CD4-positive, alpha-beta memory T cell (primary cell): ENCODE measurements around the gene DNAJB6. TPM values are rescaled to one million over a fixed set of nuclear protein-coding genes. Genes with fewer than 3 reads are reported as not detected.

Experiments used
- CTCF ChIA-PET: fragments of 350-600 bp; sonication (Branson Sonifier 250); formaldehyde crosslinking; loops from one replicate; lab custom pipeline; 2021; ENCODE audit warnings: inconsistent platforms; ENCODE audit not compliant: partially characterized antibody; lab: Charles Lee
- POLR2A ChIA-PET: fragments of 350-600 bp; sonication (Branson Sonifier 250); formaldehyde crosslinking; loops from one replicate; lab custom pipeline; 2021; ENCODE audit not compliant: partially characterized antibody; lab: Charles Lee
- DNase-seq, 5 donors: peaks; one replicate each; pipeline versions ENCODE4 v3.0.0 to v3.0.0-alpha.2; 2020 to 2022; ENCODE audit warnings: mixed read lengths in 1 of 5
- H3K27ac ChIP-seq: one replicate; pipeline ENCODE4 v1.7.0; 2013; ENCODE audit warnings: low read depth, low read length
- H3K27me3 ChIP-seq: 2 replicates; pipeline ENCODE4 v1.7.0; 2013; ENCODE audit warnings: mild to moderate bottlenecking, low read length, moderate library complexity; ENCODE audit not compliant: insufficient read depth
- H3K36me3 ChIP-seq: 2 replicates; pipeline ENCODE4 v1.7.0; 2013; ENCODE audit warnings: mild to moderate bottlenecking, low read length, moderate library complexity; ENCODE audit not compliant: insufficient read depth
- H3K4me1 ChIP-seq: 2 replicates; pipeline ENCODE4 v1.7.0; 2013; ENCODE audit warnings: mild to moderate bottlenecking, low read length, moderate library complexity; ENCODE audit not compliant: insufficient read depth
- H3K4me3 ChIP-seq, 2 donors: one replicate each; pipeline ENCODE4 v1.7.0; 2013; ENCODE audit warnings: low read length in 2 of 2, mild to moderate bottlenecking in 1 of 2
- H3K9me3 ChIP-seq, 2 donors: one replicate each; pipeline ENCODE4 v1.7.0; 2013; ENCODE audit warnings: low read length in 2 of 2, control low read depth in 1 of 2; ENCODE audit not compliant: control insufficient read depth in 1 of 2
- H3K27ac Mint-ChIP-seq, 7 donors: one replicate each; pipeline ENCODE4 v1.8.0; 2020 to 2021; ENCODE audit warnings: mixed read lengths in 7 of 7, mild to moderate bottlenecking in 6 of 7, inconsistent platforms in 3 of 7, moderate library complexity in 3 of 7
- H3K27me3 Mint-ChIP-seq, 2 donors: one replicate each; pipeline ENCODE4 v1.8.0; 2020 to 2021; ENCODE audit warnings: mixed read lengths in 2 of 2
- H3K36me3 Mint-ChIP-seq, 2 donors: one replicate each; pipeline ENCODE4 v1.8.0; 2020 to 2021; ENCODE audit warnings: mixed read lengths in 2 of 2, inconsistent platforms in 1 of 2, mild to moderate bottlenecking in 1 of 2
- H3K4me1 Mint-ChIP-seq, 4 donors: one replicate each; pipeline ENCODE4 v1.8.0; 2020 to 2021; ENCODE audit warnings: mixed read lengths in 4 of 4, mild to moderate bottlenecking in 1 of 4
- H3K4me3 Mint-ChIP-seq, 8 donors: one replicate each; pipeline ENCODE4 v1.8.0; 2020 to 2021; ENCODE audit warnings: mixed read lengths in 8 of 8, mild to moderate bottlenecking in 7 of 8, moderate library complexity in 6 of 8, inconsistent platforms in 3 of 8
- H3K9me3 Mint-ChIP-seq, 8 donors: one replicate each; pipeline ENCODE4 v1.8.0; 2020 to 2021; ENCODE audit warnings: mixed read lengths in 8 of 8, mild to moderate bottlenecking in 5 of 8, inconsistent platforms in 3 of 8, moderate library complexity in 1 of 8
- intact Hi-C: fragments of 100-400 bp; cut with micrococcal nuclease; formaldehyde crosslinking; loops from one replicate; pipeline ENCODE4 v1.15.1; 2023
- polyA plus RNA-seq, 2 donors: library from polyadenylated mRNA; unstranded; fragments of 300-500 nt; fragmentation: Illumina TruSeq; gene quantifications; one replicate each; pipeline ENCODE4 v1.2.3, GENCODE V29; 2021
- total RNA-seq, 2 experiments: library from RNA; stranded (reverse); gene quantifications; one replicate each; pipeline ENCODE4 v1.2.3, GENCODE V29; 2021

DNAJB6 gene
- total and polyA plus RNA-seq, 4 experiments from 2014 or later, result 85.6 to 169 (median 103) TPM

DNA sequence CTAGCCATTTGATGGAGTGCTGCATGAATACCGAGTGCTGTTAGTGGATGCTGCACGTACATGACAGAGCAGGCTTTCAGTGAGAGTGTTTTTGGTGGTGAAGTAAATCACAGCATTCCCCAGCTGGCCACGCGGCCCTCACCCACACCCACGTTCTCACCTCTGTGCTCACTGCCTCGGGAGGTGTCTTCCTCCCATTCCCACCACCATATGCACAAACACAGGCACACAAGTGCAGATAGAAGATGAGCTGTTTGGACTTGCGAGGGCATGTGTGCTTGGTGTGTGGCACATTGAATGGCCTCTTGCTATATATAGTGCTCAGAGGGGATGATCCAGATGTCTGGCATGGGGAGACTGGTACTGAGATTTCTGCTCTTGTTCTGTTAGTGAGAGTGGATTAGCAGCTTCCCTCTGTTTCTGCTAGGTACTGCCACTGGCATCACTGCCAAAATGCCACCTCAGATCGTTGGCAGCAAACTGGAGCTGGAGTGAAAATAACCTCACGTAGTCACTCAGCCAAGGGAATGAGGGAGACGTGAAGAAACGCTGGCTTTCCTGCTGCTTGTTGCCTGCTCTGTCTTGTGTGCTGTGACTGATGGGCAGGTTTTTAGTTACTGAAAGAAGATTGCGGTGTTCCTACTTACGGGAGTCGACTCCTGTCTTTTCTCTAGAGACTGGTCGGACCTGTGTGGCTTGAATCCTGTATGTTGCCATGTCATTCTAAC, 19.1 kb downstream of the DNAJB6 start:
- H3K36me3 ChIP-seq, result peaks cover 31% of the 10 kb centered on the region
- DNase-seq, result no peak
- no peak overlapping the region for H3K27ac ChIP-seq
- intact Hi-C loops, result no loop called here
- no peak overlapping the region for H3K4me3 ChIP-seq
- H3K4me1 ChIP-seq, result peaks cover 76% of the 10 kb centered on the region
- ChIA-PET CTCF (interaction anchor here (0.7 kb wide), 1 partner anchor 31 kb away, joined by 3 read pairs; no protein-coding TSS in a partner anchor), POLR2A (interaction anchor here (0.6 to 1.6 kb wide), 2 partner anchors 10 to 13 kb away, joined by 3 to 9 read pairs; no protein-coding TSS in a partner anchor)
- Mint-ChIP-seq H3K9me3 (no peaks in the 10 kb centered on the region), H3K4me1 (peaks cover 54 to 90% (median 67%) of the 10 kb centered on the region in 4 donors), H3K4me3 (peak overlapping the region in 6 of 8 donors; percentile 28 to 75 (median 64)), H3K27me3 (no peaks in the 10 kb centered on the region), H3K27ac (peak overlapping the region in 6 of 7 donors; percentile 42 to 82 (median 72)), H3K36me3 (peaks cover 22 to 51% of the 10 kb centered on the region in 2 donors)
- no peaks in the 10 kb centered on the region for H3K9me3 ChIP-seq
- no peaks in the 10 kb centered on the region for H3K27me3 ChIP-seq

DNA sequence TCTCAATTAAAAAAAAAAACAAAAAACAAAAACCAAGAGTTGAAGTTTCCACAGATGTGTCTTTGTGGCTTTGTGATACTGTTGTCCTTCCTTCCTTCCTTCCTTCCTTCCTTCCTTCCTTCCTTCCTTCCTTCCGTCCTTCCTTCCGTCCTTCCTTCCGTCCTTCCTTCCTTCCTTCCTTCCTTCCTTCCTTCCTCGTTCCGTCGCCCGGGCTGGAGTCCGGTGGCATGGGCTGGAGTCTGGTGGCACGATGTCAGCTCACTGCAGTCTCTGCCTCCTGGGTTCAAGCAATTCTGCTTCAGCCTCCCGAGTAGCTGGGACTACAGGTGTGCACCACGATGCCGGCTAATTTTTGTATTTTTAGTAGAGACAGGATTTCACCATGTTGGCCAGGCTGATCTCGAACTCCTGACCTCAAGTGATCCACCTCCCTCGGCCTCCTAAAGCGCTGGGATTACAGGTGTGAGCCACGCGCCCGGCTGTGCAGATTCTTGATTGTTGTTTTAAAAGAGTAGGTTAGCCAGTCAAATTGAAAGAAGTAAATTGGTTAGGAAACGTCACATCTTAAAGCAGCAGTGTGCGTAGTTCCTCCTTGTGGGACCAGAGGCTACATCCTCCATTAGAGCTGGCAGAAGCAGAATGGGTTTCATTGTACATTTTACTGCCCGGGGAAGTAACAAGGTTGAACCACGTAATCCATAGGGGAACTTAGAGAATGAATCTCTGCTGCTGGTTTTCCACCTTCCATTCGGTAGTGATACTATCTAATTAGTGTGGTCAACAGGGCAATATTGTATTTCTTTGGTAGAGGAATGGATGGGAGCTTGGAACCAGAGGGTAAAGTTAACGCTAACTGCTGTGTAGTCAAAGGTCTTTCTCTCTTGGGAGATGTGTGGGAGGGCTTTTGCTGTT, 20.6 kb downstream of the DNAJB6 start:
- H3K27ac Mint-ChIP-seq, result peak overlapping the region; percentile 66 to 88 (median 73)
- no peaks in the 10 kb centered on the region for H3K27me3 Mint-ChIP-seq
- Histone ChIP-seq H3K27me3 (no peaks in the 10 kb centered on the region), H3K27ac (no peak overlapping the region), H3K4me3 (no peak overlapping the region), H3K4me1 (peaks cover 62% of the 10 kb centered on the region), H3K36me3 (peaks cover 40% of the 10 kb centered on the region), H3K9me3 (no peaks in the 10 kb centered on the region)
- intact Hi-C loops, result no loop called here
- DNase-seq, result no peak
- ChIA-PET CTCF (no interaction called here), POLR2A (no interaction called here)
- peaks cover 24 to 62% of the 10 kb centered on the region in 2 donors for H3K36me3 Mint-ChIP-seq
- H3K4me3 Mint-ChIP-seq, result peak overlapping the region in 6 of 8 donors; percentile 40 to 77 (median 60)
- no peaks in the 10 kb centered on the region for H3K9me3 Mint-ChIP-seq
- H3K4me1 Mint-ChIP-seq, result peaks cover 47 to 76% (median 61%) of the 10 kb centered on the region in 4 donors

DNA sequence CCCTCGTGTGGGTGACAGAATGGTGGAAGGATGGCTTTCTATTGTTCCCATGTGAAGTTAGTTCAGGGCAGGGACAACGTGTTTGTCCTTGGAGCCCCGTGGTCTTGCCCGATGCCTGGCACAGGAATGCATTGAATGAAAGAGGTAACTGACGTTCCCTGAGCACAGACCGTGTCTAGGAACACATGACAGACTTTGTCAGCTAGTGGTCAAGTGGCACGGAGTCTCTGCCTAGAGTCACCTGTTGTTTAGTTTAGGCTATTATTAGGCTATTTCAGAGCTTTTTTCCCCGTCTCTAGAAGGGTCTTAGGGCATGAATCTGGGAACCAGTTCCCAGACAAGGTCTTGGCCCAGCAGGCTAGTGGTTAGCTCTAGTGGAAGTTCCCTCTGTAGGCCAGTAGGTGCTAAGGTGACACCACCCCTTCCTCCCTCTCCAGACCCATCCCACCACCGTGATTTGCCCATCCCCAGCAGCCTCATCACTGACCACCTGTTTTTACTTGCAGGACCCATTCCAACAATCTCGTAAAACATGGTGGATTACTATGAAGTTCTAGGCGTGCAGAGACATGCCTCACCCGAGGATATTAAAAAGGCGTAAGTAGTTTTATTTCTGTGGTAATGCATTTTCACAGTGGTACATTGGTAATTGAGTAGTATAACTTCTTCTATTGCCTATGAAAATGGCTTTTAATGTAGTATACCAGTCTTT, 21.4 kb downstream of the DNAJB6 start:
- H3K9me3 ChIP-seq, result no peaks in the 10 kb centered on the region
- Mint-ChIP-seq H3K4me1 (peaks cover 41 to 72% (median 57%) of the 10 kb centered on the region in 4 donors), H3K9me3 (no peaks in the 10 kb centered on the region), H3K4me3 (peak overlapping the region in 3 of 8 donors; percentile 22 to 64 (median 40)), H3K36me3 (peaks cover 32 to 66% of the 10 kb centered on the region in 2 donors), H3K27me3 (no peaks in the 10 kb centered on the region), H3K27ac (peak overlapping the region in 5 of 7 donors; percentile 24 to 83 (median 71))
- peaks cover 48% of the 10 kb centered on the region for H3K36me3 ChIP-seq
- ChIA-PET CTCF (no interaction called here), POLR2A (interaction anchor here (1.0 kb wide), 1 partner anchor 20 kb away, joined by 3 read pairs; no protein-coding TSS in a partner anchor)
- DNase-seq, result no peak
- no peak overlapping the region for H3K4me3 ChIP-seq
- peaks cover 54% of the 10 kb centered on the region for H3K4me1 ChIP-seq
- intact Hi-C loops, result no loop called here
- H3K27ac ChIP-seq, result no peak overlapping the region
- no peaks in the 10 kb centered on the region for H3K27me3 ChIP-seq

DNA sequence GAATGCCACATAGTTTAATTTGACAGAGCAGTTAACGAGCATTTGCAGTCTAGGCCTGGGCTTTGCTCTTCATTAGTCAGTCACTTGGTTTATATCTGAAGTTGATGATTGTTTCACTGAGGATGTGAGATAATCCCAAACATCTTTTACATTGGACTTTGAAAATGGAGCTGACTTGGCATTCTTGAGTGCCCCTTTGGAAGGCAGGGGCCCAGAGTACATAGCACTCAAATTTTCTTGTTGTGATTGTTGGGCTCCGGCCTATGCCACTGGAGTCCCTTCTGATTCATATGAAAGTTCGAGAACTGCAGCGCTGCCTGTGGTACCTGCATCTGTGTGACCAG, 21.9 kb downstream of the DNAJB6 start:
- CTCF ChIA-PET, result no interaction called here
- no peak for DNase-seq
- intact Hi-C loops, result no loop called here
- H3K4me1 Mint-ChIP-seq, result peaks cover 35 to 71% (median 52%) of the 10 kb centered on the region in 4 donors
- no peaks in the 10 kb centered on the region for H3K27me3 Mint-ChIP-seq
- peaks cover 31 to 68% of the 10 kb centered on the region in 2 donors for H3K36me3 Mint-ChIP-seq
- Histone ChIP-seq H3K27me3 (no peaks in the 10 kb centered on the region), H3K36me3 (peaks cover 54% of the 10 kb centered on the region), H3K4me1 (peaks cover 49% of the 10 kb centered on the region), H3K9me3 (no peaks in the 10 kb centered on the region), H3K4me3 (no peak overlapping the region), H3K27ac (no peak overlapping the region)
- H3K27ac Mint-ChIP-seq, result peak overlapping the region in 2 of 7 donors; percentile 35 to 73
- POLR2A ChIA-PET, result interaction anchor here (1.0 kb wide), 1 partner anchor 21 kb away, joined by 3 read pairs; no protein-coding TSS in a partner anchor
- no peak overlapping the region for H3K4me3 Mint-ChIP-seq
- H3K9me3 Mint-ChIP-seq, result no peaks in the 10 kb centered on the region

DNA sequence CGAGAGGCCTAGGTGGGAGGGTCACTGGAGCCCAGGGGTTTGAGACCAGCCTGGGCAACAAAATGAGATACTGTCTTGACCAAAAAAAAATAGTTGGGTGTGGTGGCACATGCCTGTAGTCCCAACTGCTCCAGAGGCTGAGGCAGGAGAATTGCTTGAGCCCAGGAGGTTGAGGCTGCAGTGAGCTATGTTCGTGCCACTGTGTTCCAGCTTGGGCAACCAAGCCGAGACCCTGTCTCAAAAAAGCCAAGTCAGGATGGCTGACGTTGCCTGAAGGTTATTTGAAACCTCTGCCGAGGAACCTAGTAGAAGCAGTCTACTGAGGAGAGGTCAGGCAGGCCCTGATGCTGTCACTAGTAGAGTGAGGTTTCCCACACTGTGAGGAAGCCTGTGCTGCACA, 22.8 kb downstream of the DNAJB6 start:
- DNase-seq, result no peak
- Mint-ChIP-seq H3K4me1 (peaks cover 36 to 69% (median 50%) of the 10 kb centered on the region in 4 donors), H3K9me3 (no peaks in the 10 kb centered on the region), H3K4me3 (peak overlapping the region in 1 of 8 donors; percentile 10), H3K36me3 (peaks cover 36 to 75% of the 10 kb centered on the region in 2 donors), H3K27ac (peak overlapping the region in 1 of 7 donors; percentile 18), H3K27me3 (no peaks in the 10 kb centered on the region)
- intact Hi-C loops, result no loop called here
- ChIA-PET CTCF (no interaction called here), POLR2A (no interaction called here)
- Histone ChIP-seq H3K27ac (no peak overlapping the region), H3K36me3 (peaks cover 62% of the 10 kb centered on the region), H3K4me3 (no peak overlapping the region), H3K4me1 (peaks cover 42% of the 10 kb centered on the region), H3K9me3 (no peaks in the 10 kb centered on the region), H3K27me3 (no peaks in the 10 kb centered on the region)

DNA sequence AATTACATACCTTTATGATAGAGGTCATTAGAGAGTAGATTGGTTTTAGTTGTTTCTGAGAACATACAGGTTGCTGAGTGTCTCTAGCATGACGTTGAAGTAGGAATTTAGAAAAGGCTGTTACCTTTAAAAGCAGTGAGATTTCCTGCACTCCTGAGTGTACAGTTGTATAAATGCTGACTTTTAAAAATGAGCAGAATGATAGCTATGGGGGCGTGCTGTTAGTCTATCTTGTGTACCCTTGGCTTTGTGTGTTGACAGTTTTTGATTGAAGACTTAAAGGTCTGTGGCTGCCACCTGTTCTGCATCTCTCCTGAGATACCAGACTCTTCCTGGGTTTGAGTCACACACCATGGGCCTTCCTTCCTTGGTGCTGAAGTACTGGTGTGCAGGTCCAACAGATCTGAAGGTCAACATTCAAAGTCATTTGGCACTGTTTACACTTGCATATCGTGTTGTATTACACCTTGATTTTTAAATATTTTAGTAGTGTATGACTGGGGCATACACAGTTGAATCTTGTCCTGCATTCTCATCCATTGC, 23.8 kb downstream of the DNAJB6 start:
- Histone ChIP-seq H3K36me3 (peaks cover 72% of the 10 kb centered on the region), H3K27me3 (no peaks in the 10 kb centered on the region), H3K9me3 (no peaks in the 10 kb centered on the region), H3K27ac (no peak overlapping the region), H3K4me3 (no peak overlapping the region), H3K4me1 (peaks cover 34% of the 10 kb centered on the region)
- ChIA-PET CTCF (no interaction called here), POLR2A (no interaction called here)
- H3K4me3 Mint-ChIP-seq, result no peak overlapping the region
- no peaks in the 10 kb centered on the region for H3K27me3 Mint-ChIP-seq
- intact Hi-C loops, result no loop called here
- no peak for DNase-seq
- H3K4me1 Mint-ChIP-seq, result peaks cover 35 to 64% (median 43%) of the 10 kb centered on the region in 4 donors
- peaks cover 43 to 83% of the 10 kb centered on the region in 2 donors for H3K36me3 Mint-ChIP-seq
- no peaks in the 10 kb centered on the region for H3K9me3 Mint-ChIP-seq
- H3K27ac Mint-ChIP-seq, result peak overlapping the region in 2 of 7 donors; percentile 7 to 15
